ENCODE data around the gene CCL4.
"Not testable (repeated sequence)": the region's sequence is repeated elsewhere in the genome, so short reads cannot be mapped to it uniquely, and the experiment has no call there.

GRCh38 chr17:36121099-36121498, 17.5 kb downstream of the CCL4 start:
- TF ChIP-seq, protein P1, sequence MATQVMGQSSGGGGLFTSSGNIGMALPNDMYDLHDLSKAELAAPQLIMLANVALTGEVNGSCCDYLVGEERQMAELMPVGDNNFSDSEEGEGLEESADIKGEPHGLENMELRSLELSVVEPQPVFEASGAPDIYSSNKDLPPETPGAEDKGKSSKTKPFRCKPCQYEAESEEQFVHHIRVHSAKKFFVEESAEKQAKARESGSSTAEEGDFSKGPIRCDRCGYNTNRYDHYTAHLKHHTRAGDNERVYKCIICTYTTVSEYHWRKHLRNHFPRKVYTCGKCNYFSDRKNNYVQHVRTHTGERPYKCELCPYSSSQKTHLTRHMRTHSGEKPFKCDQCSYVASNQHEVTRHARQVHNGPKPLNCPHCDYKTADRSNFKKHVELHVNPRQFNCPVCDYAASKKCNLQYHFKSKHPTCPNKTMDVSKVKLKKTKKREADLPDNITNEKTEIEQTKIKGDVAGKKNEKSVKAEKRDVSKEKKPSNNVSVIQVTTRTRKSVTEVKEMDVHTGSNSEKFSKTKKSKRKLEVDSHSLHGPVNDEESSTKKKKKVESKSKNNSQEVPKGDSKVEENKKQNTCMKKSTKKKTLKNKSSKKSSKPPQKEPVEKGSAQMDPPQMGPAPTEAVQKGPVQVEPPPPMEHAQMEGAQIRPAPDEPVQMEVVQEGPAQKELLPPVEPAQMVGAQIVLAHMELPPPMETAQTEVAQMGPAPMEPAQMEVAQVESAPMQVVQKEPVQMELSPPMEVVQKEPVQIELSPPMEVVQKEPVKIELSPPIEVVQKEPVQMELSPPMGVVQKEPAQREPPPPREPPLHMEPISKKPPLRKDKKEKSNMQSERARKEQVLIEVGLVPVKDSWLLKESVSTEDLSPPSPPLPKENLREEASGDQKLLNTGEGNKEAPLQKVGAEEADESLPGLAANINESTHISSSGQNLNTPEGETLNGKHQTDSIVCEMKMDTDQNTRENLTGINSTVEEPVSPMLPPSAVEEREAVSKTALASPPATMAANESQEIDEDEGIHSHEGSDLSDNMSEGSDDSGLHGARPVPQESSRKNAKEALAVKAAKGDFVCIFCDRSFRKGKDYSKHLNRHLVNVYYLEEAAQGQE (IDR thresholded peaks at IDR 0.05; ENCODE audit: low read depth), result not testable (repeated sequence)
- TF ChIP-seq, protein P2, sequence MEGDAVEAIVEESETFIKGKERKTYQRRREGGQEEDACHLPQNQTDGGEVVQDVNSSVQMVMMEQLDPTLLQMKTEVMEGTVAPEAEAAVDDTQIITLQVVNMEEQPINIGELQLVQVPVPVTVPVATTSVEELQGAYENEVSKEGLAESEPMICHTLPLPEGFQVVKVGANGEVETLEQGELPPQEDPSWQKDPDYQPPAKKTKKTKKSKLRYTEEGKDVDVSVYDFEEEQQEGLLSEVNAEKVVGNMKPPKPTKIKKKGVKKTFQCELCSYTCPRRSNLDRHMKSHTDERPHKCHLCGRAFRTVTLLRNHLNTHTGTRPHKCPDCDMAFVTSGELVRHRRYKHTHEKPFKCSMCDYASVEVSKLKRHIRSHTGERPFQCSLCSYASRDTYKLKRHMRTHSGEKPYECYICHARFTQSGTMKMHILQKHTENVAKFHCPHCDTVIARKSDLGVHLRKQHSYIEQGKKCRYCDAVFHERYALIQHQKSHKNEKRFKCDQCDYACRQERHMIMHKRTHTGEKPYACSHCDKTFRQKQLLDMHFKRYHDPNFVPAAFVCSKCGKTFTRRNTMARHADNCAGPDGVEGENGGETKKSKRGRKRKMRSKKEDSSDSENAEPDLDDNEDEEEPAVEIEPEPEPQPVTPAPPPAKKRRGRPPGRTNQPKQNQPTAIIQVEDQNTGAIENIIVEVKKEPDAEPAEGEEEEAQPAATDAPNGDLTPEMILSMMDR (IDR thresholded peaks at IDR 0.05 in 2 of 3, conservative IDR thresholded peaks at IDR 0.05 in 1 of 3; ENCODE audit: borderline replicate concordance in 1 of 3, insufficient read depth in 1 of 3, low read depth in 2 of 3, low read length in 2 of 3), result not testable (repeated sequence)
- not testable (repeated sequence) for TF ChIP-seq SIN3A (IDR thresholded peaks at IDR 0.05; ENCODE audit: low read depth); POLR2A (IDR thresholded peaks at IDR 0.05; ENCODE audit: borderline replicate concordance, extremely low read depth, insufficient read depth, insufficient read length)
